ENCODE results near the gene GPRIN3. TPM values are rescaled to one million over a fixed set of nuclear protein-coding genes. Genes with fewer than 3 reads are reported as not detected.
"Not testable (repeated sequence)": the region's sequence is repeated elsewhere in the genome, so short reads cannot be mapped to it uniquely, and the experiment has no call there.

GPRIN3 gene
- total RNA-seq, 1 donor from 2014 or later, result 6.1 TPM

DNA sequence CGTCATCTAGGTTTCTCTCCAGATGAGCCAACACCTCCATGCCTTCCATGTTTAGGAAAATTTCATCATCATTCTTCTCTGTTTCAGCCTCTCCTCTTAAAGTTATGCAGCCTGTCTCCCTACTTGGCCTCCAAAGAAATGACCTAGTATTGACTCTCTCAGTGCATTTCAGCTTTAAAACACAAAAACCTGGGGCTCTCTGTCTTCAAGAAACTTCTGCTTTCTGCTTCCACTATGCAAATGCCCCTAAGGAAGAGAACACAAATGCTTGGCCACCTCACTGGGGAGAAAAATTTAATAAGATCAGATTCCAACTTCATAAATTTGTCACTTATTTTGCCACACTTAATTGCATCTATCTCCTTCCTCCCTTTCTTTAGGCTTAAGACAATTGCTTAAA lies 93.3 kb downstream of the GPRIN3 start:
- H3K27ac ChIP-seq, result no peak overlapping the region
- intact Hi-C loops (cut with DNase I), result no loop called here
- H3K4me1 ChIP-seq, result no peaks in the 10 kb centered on the region
- DNase-seq (ENCODE audit: extremely low spot score in 2 of 2), result no peak
- no peak overlapping the region for H3K4me3 ChIP-seq
- no peaks in the 10 kb centered on the region for H3K9me3 ChIP-seq
- H3K36me3 ChIP-seq, result no peaks in the 10 kb centered on the region
- TF ChIP-seq, protein P1, sequence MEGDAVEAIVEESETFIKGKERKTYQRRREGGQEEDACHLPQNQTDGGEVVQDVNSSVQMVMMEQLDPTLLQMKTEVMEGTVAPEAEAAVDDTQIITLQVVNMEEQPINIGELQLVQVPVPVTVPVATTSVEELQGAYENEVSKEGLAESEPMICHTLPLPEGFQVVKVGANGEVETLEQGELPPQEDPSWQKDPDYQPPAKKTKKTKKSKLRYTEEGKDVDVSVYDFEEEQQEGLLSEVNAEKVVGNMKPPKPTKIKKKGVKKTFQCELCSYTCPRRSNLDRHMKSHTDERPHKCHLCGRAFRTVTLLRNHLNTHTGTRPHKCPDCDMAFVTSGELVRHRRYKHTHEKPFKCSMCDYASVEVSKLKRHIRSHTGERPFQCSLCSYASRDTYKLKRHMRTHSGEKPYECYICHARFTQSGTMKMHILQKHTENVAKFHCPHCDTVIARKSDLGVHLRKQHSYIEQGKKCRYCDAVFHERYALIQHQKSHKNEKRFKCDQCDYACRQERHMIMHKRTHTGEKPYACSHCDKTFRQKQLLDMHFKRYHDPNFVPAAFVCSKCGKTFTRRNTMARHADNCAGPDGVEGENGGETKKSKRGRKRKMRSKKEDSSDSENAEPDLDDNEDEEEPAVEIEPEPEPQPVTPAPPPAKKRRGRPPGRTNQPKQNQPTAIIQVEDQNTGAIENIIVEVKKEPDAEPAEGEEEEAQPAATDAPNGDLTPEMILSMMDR (IDR thresholded peaks at IDR 0.05), result no peak
- no peak for TF ChIP-seq POLR2A (IDR thresholded peaks at IDR 0.05)
- TF ChIP-seq POLR2AphosphoS5 (IDR thresholded peaks at IDR 0.05; ENCODE audit: insufficient read depth in 1 of 2, low read depth in 1 of 2), result no peak
- no peaks in the 10 kb centered on the region for H3K27me3 ChIP-seq

GRCh38 chr4:89213382-89213701 lies 94.3 kb downstream of the GPRIN3 start:
- Histone ChIP-seq H3K4me1 (no peaks in the 10 kb centered on the region), H3K9me3 (no peaks in the 10 kb centered on the region), H3K4me3 (no peak overlapping the region), H3K27me3 (no peaks in the 10 kb centered on the region), H3K36me3 (no peaks in the 10 kb centered on the region), H3K27ac (no peak overlapping the region)
- no peak for DNase-seq (ENCODE audit: extremely low spot score in 2 of 2)
- intact Hi-C loops (cut with DNase I), result no loop called here
- TF ChIP-seq POLR2A (IDR thresholded peaks at IDR 0.05) (no peak), POLR2AphosphoS5 (IDR thresholded peaks at IDR 0.05; ENCODE audit: insufficient read depth in 1 of 2, low read depth in 1 of 2) (no peak)
- TF ChIP-seq, protein P1 (IDR thresholded peaks at IDR 0.05), result no peak

GRCh38 chr4:89212666-89213381 lies 94.8 kb downstream of the GPRIN3 start:
- TF ChIP-seq, protein P1 (IDR thresholded peaks at IDR 0.05), result no peak
- TF ChIP-seq POLR2A (IDR thresholded peaks at IDR 0.05) (no peak), POLR2AphosphoS5 (IDR thresholded peaks at IDR 0.05; ENCODE audit: insufficient read depth in 1 of 2, low read depth in 1 of 2) (no peak)
- Histone ChIP-seq H3K4me3 (no peak overlapping the region), H3K36me3 (no peaks in the 10 kb centered on the region), H3K4me1 (no peaks in the 10 kb centered on the region), H3K9me3 (no peaks in the 10 kb centered on the region), H3K27me3 (no peaks in the 10 kb centered on the region), H3K27ac (no peak overlapping the region)
- intact Hi-C loops (cut with DNase I), result no loop called here
- DNase-seq (ENCODE audit: extremely low spot score in 2 of 2), result no peak

DNA sequence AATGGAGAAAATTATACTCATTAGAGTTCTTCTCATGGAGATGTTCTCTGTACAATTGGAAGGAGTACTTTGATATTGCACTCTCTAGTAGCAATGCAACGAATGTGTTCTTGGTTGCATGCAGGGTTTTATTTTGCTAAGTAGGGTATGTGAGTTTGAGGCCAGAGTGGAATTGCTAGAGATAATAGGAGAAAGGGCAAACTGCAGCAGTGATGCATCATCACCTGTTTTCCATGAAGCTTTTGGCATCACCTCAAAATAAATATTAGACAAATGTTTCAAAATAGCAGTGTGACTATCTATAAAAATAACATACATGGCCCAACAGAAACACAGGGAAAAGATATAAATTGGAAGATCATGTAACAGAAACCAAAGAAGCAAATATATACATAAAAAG lies 103.0 kb downstream of the GPRIN3 start:
- DNase-seq (ENCODE audit: extremely low spot score in 2 of 2), result no peak
- no peak overlapping the region for H3K4me3 ChIP-seq
- no peaks in the 10 kb centered on the region for H3K27me3 ChIP-seq
- H3K9me3 ChIP-seq, result no peaks in the 10 kb centered on the region
- intact Hi-C loops (cut with DNase I), result no loop called here
- no peak overlapping the region for H3K27ac ChIP-seq
- no peaks in the 10 kb centered on the region for H3K4me1 ChIP-seq
- no peaks in the 10 kb centered on the region for H3K36me3 ChIP-seq
- TF ChIP-seq POLR2AphosphoS5 (IDR thresholded peaks at IDR 0.05; ENCODE audit: insufficient read depth in 1 of 2, low read depth in 1 of 2), result no peak
- no peak for TF ChIP-seq POLR2A (IDR thresholded peaks at IDR 0.05)
- TF ChIP-seq, protein P1 (IDR thresholded peaks at IDR 0.05), result no peak

GRCh38 chr4:89203902-89204301 lies 103.7 kb downstream of the GPRIN3 start:
- TF ChIP-seq POLR2A (IDR thresholded peaks at IDR 0.05) (no peak), POLR2AphosphoS5 (IDR thresholded peaks at IDR 0.05; ENCODE audit: insufficient read depth in 1 of 2, low read depth in 1 of 2) (no peak)
- TF ChIP-seq, protein P1 (IDR thresholded peaks at IDR 0.05), result no peak
- Histone ChIP-seq H3K27me3 (no peaks in the 10 kb centered on the region), H3K4me3 (no peak overlapping the region), H3K27ac (no peak overlapping the region), H3K9me3 (no peaks in the 10 kb centered on the region), H3K4me1 (no peaks in the 10 kb centered on the region), H3K36me3 (no peaks in the 10 kb centered on the region)
- intact Hi-C loops (cut with DNase I), result no loop called here
- no peak for DNase-seq (ENCODE audit: extremely low spot score in 2 of 2)

DNA sequence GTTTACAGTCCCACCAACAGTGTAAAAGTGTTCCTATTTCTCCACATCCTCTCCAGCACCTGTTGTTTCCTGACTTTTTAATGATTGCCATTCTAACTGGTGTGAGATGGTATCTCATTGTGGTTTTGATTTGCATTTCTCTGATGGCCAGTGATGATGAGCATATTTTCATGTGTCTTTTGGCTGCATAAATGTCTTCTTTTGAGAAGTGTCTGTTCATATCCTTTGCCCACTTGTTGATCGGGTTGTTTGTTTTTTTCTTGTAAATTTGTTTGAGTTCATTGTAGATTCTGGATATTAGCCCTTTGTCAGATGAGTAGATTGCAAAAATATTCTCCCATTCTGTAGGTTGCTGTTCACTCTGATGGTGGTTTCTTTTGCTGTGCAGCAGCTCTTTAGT lies 108.2 kb downstream of the GPRIN3 start:
- intact Hi-C loops (cut with DNase I), result loop anchor here (5.0 kb wide), 1 partner anchor 1027 kb away; no protein-coding TSS in a partner anchor
- H3K36me3 ChIP-seq; H3K4me1 ChIP-seq; H3K4me3 ChIP-seq; H3K27ac ChIP-seq; DNase-seq (ENCODE audit: extremely low spot score in 2 of 2); H3K27me3 ChIP-seq; H3K9me3 ChIP-seq: not testable (repeated sequence)

All from vagina (tissue), 2 donors.